PC-3 (cell line): ENCODE measurements around the gene FGD4.

ENCODE experiments used
- CTCF ChIP-seq: fragments of 300-600 bp; sonication (generic); conservative IDR thresholded peaks from 2 replicates; pipeline ENCODE4 v1.5.1; 2017; ENCODE audit warnings: antibody characterized with exemption, low read depth, mild to moderate bottlenecking, low read length
- EZH2 ChIP-seq: fragments of 300-600 bp; sonication (generic); IDR thresholded peaks from one replicate; pipeline ENCODE4 v1.6.1; 2017; ENCODE audit warnings: antibody characterized with exemption, mild to moderate bottlenecking, low read length; ENCODE audit not compliant: unreplicated experiment
- EZH2phosphoT487 ChIP-seq: fragments of 300-600 bp; sonication (generic); IDR thresholded peaks from 2 replicates; pipeline ENCODE4 v1.6.1; 2018; ENCODE audit warnings: mild to moderate bottlenecking, antibody characterized with exemption, low read length, borderline replicate concordance

DNA sequence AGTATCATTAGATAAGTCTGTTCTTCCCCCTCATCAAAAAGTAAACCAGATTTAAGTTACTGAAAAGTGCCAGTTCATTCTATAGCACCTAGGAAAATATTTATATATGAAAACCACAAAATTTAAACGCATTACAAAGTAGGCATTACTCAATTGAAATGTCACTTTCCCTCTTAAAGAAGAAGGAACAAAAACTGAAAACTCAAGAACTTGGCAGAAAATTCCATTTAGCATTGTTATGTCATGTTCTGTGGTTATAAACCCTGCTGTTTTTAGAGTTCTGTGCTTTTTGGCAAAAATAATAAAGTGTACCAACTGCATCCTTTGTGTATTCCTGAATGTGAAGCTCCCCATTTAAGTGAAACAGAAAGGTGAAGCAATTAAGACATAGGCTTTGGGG is 3.6 kb downstream of the FGD4 start:
- no peak for TF ChIP-seq EZH2phosphoT487
- TF ChIP-seq CTCF: no peak
- TF ChIP-seq EZH2: no peak
